Epithelial cell of proximal tubule (primary cell): Measurements from ENCODE around the gene TTN. TPM values are rescaled to one million over a fixed set of nuclear protein-coding genes. Genes with fewer than 3 reads are reported as not detected.

ENCODE experiments used
- DNase-seq: peaks from one replicate; pipeline ENCODE4 v3.0.0-alpha.2; 2011; ENCODE audit warnings: low read depth
- H3K4me3 ChIP-seq: 2 replicates; pipeline ENCODE4 v1.5.1; 2011; ENCODE audit warnings: low read depth, mild to moderate bottlenecking, low read length
- CTCF ChIP-seq: conservative IDR thresholded peaks from 2 replicates; pipeline ENCODE4 v1.5.1; 2012; ENCODE audit warnings: low read depth, mild to moderate bottlenecking, low read length
- total RNA-seq: library from RNA; depleted of rRNA; stranded (reverse); fragments of >200 nt; gene quantifications from 2 replicates; pipeline ENCODE4 v1.2.3, GENCODE V29; 2015

Gene TTN
- total RNA-seq, 1 donor from 2014 or later = 0.12 TPM

GRCh38 chr2:178689808-178690207, 117.4 kb downstream of the TTN start:
- no peak for DNase-seq
- no peak overlapping the region for H3K4me3 ChIP-seq
- no peak for TF ChIP-seq CTCF

GRCh38 chr2:178683877-178684276, 123.3 kb downstream of the TTN start:
- DNase-seq = no peak
- no peak overlapping the region for H3K4me3 ChIP-seq
- no peak for TF ChIP-seq CTCF

- TF ChIP-seq CTCF = no peak
- no peak overlapping the region for H3K4me3 ChIP-seq
- DNase-seq = no peak
Measured at GRCh38 chr2:178681081-178681480, 126.1 kb downstream of the TTN start.

DNA sequence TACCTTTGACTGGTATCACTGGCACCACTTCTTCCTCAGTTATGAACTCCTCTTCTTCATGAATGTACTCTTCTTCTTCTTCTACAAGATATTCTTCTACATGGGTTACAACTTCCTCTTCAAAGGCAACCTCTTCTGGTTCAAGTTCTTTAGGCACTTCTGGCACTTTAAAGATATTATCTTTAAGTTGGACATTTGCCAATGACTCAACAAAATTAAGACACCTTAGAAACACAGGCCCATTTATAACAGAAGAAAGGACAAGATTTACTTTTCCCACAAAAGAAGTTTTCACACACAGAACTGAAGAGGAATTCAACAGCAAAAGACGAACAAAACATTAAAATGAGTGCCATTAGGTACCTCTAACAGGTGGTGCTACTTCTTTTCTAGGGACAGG, 127.3 kb downstream of the TTN start:
- TF ChIP-seq CTCF = no peak
- H3K4me3 ChIP-seq = no peak overlapping the region
- DNase-seq = no peak

DNA sequence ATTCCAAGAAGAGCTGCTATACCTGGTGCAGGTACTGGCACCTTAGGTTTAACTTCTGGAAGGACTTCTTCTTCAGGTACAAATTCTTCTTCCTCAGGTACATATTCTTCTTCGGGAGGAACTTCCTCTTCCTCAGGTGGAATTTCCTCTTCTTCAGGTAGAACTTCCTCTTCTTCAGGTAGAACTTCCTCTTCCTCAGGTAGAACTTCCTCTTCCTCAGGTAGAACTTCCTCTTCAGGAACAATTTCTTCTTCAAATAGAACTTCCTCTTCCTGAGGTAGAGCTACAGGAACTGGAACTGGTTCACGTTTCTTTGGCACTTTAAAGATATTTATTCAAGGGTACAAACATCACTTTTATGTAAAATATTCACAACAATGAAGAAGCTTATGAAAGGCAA, 129.6 kb downstream of the TTN start:
- TF ChIP-seq CTCF = no peak
- DNase-seq = no peak
- H3K4me3 ChIP-seq = no peak overlapping the region

DNA sequence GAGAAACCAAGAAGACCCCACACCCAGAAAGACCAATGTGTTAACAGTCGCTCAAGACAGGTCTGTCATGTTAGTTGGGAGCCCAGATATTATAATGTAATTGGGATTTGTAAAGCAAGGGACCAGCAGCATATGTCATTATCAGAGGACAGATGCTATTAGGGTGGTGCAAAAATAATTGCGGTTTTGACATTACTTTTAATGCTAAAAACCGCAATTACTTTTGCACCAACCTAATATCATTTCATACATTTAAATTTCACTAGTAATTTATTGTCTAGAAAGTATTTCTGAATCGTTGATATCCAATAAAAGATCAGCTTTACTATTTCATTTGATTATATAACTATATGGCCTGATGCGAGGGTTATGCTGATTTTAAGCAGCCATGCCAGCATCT, 131.2 kb downstream of the TTN start:
- no peak overlapping the region for H3K4me3 ChIP-seq
- no peak for TF ChIP-seq CTCF
- no peak for DNase-seq

GRCh38 chr2:178674122-178674521, 133.1 kb downstream of the TTN start:
- no peak overlapping the region for H3K4me3 ChIP-seq
- peak; percentile 24 for TF ChIP-seq CTCF
- DNase-seq = no peak
